Stimulated activated CD4-positive, alpha-beta T cell treated with anti-CD3 and anti-CD28 coated beads, Interleukin-12 subunit alpha, Interleukin-12 subunit beta, amount 100 ng/mL, for 4 hours (primary cell): ENCODE data around the gene SLC19A1.

Source experiments
- DNase-seq: peaks from one replicate; pipeline ENCODE4 v3.0.0-alpha.2; 2020

SLC19A1 gene

GRCh38 chr21:45515241-45516061 is 26.8 kb downstream of the SLC19A1 start:
- DNase-seq: no peak

GRCh38 chr21:45514311-45515021 is 27.8 kb downstream of the SLC19A1 start:
- DNase-seq: no peak

- DNase-seq: no peak
These were observed 28.4 kb downstream of the SLC19A1 start for GRCh38 chr21:45513741-45514310.

- DNase-seq: no peak
These were observed 29.1 kb downstream of the SLC19A1 start for GRCh38 chr21:45513003-45513717.

- no peak for DNase-seq
These were observed 29.6 kb downstream of the SLC19A1 start for GRCh38 chr21:45512626-45513002.

- DNase-seq: no peak
These were observed 30.4 kb downstream of the SLC19A1 start for GRCh38 chr21:45511661-45512431.

- no peak for DNase-seq
These were observed 31.2 kb downstream of the SLC19A1 start for GRCh38 chr21:45511007-45511406.

GRCh38 chr21:45510466-45510955 is 31.7 kb downstream of the SLC19A1 start:
- DNase-seq: no peak

- DNase-seq: no peak
These were observed 32.4 kb downstream of the SLC19A1 start for GRCh38 chr21:45509566-45510465.

GRCh38 chr21:45508607-45509565 is 33.4 kb downstream of the SLC19A1 start:
- DNase-seq: no peak

- no peak for DNase-seq
These were observed 34.2 kb downstream of the SLC19A1 start for GRCh38 chr21:45507888-45508508.

GRCh38 chr21:45507523-45507875 is 34.7 kb downstream of the SLC19A1 start:
- no peak for DNase-seq

- no peak for DNase-seq
These were observed 35.3 kb downstream of the SLC19A1 start for GRCh38 chr21:45506836-45507522.

- DNase-seq: no peak
These were observed 35.9 kb downstream of the SLC19A1 start for GRCh38 chr21:45506241-45506817.

- DNase-seq: no peak
These were observed 36.7 kb downstream of the SLC19A1 start for GRCh38 chr21:45505416-45506021.

- DNase-seq: no peak
These were observed 37.5 kb downstream of the SLC19A1 start for GRCh38 chr21:45504516-45505415.

GRCh38 chr21:45504021-45504515 is 38.2 kb downstream of the SLC19A1 start:
- no peak for DNase-seq
